T-helper 1 cell (primary cell): ENCODE measurements around the gene CACNG6.
"Not testable (repeated sequence)": the region's sequence is repeated elsewhere in the genome, so short reads cannot be mapped to it uniquely, and the experiment has no call there.

ENCODE experiments used
- DNase-seq, 5 donors: peaks; one replicate each; pipeline ENCODE4 v3.0.0-alpha.2; 2012 to 2020

CACNG6 gene

GRCh38 chr19:54002495-54003315 lies 11.3 kb downstream of the CACNG6 start:
- DNase-seq, result no peak

- no peak for DNase-seq
Measured at GRCh38 chr19:54009440-54009839, 18.0 kb downstream of the CACNG6 start.

- no peak for DNase-seq
Measured at GRCh38 chr19:54010474-54010873, 19.0 kb downstream of the CACNG6 start.

- no peak for DNase-seq
Measured at GRCh38 chr19:54011507-54012211, 20.2 kb downstream of the CACNG6 start.

GRCh38 chr19:54013866-54014265 lies 22.4 kb downstream of the CACNG6 start:
- DNase-seq, result no peak

DNA sequence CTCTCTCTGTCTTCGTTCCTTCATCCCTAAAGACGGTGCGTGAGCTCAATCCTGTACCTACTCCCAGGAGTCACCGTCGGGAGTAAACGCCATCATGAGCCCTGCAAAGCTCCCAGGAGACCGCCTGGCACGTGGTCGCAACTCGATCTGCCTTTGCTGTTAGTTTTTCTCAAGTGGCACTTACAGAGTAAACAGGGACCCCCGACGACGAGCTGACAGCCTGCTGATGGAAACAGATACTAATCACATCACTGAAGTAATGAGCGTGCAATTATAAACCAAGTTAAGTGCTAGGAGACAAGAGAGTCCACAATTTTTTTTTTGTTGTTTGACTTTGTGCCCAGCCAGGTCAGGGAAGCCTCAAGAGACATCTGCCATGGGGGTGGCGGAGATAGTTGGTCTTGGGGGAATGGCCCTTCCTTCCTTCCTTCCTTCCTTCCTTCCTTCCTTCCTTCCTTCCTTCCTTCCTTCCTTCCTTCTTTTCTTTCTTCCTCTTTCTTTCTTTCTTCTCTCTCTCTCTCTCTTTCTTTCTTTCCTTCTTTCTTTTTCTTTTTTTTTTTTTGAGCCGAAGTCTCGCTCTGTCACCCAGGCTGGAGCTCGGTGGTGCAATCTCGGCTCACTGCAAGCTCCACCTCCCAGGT lies 23.6 kb downstream of the CACNG6 start:
- no peak for DNase-seq

DNA sequence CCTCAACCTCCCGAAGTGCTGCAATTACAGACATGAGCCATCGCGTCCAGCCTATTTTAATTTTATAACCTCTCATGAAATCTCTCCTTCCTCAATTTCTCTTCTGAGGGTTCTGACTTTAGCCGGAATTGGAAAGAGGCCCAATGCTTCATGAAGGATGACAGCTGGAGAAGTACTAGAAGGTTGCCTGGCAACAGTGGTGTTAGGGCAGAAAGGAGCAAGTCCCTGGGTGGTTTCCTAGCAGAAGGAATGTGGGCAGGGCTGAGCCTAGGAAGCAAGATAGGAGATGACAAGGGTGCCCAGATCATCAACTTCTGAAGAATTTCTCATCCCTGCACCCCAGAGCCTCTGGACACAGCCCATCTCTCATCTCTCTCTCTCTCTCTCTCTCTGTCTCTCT lies 25.8 kb downstream of the CACNG6 start:
- no peak for DNase-seq

GRCh38 chr19:54021363-54021762 lies 29.9 kb downstream of the CACNG6 start:
- no peak for DNase-seq

GRCh38 chr19:54021932-54022331 lies 30.5 kb downstream of the CACNG6 start:
- DNase-seq, result no peak

DNA sequence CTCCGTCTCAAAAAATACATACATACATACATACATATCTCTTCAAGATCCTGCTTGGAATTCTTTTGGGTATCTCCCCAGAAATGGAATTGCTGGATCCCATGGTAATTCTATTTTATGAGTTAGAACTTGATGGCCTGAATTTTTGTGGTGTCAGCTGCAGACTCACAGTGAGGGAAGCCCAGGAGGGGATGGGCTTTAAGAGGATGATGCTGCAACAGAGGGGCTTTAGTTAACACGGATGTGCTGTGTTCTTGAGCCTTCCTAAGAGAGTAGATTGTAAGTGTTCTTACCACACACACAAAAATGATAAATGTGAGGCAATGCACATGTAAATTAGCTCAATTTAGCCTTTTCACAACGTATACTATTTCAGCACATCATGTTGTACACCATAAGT lies 31.8 kb downstream of the CACNG6 start:
- no peak for DNase-seq

GRCh38 chr19:54024660-54025059 lies 33.2 kb downstream of the CACNG6 start:
- DNase-seq, result no peak

GRCh38 chr19:54026656-54027055 lies 35.2 kb downstream of the CACNG6 start:
- DNase-seq, result no peak

GRCh38 chr19:54029301-54029700 lies 37.9 kb downstream of the CACNG6 start:
- DNase-seq, result no peak

- peak in 4 of 5 donors; percentile 27 to 53 (median 34) for DNase-seq
Measured at GRCh38 chr19:54029930-54030490, 38.6 kb downstream of the CACNG6 start.

- DNase-seq, result no peak
Measured at GRCh38 chr19:54030895-54031586, 39.6 kb downstream of the CACNG6 start.

DNA sequence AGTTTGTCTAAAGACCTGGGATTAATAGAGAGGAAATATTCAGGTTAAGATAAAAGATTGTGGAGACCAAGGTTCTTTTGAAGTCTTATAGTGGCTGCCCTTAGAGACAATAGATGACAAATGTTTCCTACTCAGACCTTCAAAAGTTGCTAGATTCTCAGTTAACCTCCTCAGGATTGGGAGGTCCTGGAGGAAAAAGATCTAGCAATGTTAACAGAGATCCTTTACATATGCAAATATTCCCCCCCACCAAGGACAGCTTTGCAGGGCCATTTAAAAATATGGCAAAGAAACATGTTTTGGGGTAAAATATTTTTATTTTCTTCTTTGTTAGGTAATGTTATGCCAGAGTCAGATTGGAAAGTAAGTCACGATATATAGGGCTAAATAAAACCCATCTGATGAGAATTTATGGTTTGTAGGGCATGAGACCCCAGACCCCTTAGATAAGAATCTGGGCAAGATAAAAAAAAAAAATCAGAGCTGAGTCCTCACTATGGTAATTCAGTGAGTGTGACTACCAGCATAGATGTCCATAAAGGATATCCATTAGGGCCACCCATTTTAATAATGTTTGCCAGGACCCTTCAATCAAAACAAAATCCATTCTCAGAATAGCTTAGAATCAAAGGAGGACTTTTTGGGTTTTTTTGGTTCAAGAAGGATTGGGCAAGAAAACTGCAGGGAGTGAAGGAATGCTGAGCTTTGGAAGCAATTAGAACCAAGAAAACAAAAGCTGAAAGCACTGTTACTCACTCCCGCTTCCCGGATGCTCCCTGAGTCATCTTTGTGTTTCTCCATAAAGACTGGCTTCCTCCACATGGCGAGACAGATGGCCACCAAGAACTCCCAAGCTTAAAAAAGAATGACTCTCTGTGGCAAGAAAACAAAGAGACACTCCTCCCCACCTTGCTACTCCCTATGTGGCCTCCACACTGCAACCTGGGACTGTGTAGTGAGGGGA lies 44.1 kb downstream of the CACNG6 start:
- no peak for DNase-seq

DNA sequence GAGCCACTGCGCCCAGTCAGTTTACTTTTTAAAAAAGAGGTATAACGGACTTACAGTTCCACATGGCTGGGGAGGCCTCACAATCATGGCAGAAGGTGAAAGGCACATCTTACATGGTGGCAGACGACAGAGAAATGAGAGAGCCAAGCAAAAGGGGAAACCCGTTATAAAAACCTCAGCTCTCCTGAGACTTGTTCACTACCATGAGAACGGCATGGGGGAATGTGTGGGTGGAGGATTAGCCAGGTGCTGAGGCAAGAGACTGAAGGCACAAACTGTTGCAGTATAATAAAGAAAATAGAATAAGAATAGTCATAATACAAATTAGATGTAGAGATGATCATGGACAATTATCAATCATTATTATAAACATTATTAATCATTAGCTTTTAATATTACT lies 45.1 kb downstream of the CACNG6 start:
- not testable (repeated sequence) for DNase-seq

- DNase-seq, result no peak
Measured at GRCh38 chr19:54040003-54040402, 48.6 kb downstream of the CACNG6 start.

DNA sequence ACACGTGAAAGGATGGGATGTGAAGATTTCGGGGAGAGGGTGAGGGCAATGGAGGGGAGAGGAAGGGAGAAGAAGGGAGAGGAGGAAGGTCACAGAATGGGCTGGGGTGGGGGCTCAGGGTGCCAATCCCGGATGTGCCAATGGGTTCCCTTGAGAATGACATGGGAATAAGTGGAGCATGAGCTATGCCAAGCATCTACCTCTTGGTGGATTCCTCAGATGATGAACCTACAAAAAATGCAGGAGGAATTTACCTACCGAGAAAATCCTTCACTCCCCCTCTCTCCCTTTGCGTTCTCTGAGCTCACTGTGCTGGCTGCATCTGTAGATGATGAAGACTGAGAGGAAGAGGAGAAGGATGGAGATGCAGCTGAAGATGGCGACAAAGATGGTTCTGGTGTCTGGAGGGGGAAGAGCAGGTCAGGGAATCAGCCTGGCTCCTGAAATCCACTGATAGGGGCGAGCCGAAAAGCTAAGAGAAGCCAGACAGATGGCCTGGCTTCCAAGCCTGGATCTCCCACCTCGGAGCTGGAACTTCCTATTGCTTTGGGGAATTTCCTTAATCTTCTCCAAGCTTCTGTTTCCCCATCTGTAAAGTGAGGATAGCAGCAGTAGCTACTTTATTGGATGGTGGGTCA lies 50.7 kb downstream of the CACNG6 start:
- DNase-seq, result no peak

DNA sequence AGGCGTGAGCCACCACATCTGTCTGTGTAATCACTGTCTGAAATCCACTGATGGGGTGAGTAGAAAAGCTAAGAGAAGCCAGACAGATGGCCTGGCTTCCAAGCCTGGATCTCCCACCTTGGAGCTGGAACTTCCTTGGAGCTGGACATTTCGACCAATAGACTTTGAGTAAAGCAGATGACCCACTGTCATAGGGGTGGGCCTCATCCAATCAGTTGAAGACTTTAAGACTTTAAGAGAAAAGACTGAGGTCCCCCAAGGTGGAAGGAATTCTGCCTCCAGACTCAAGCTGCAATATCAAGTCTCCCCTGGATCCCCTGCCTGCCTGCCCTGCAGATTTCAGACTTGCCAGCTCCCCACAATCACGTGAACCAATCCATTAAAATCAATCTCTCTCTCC lies 51.6 kb downstream of the CACNG6 start:
- no peak for DNase-seq

- no peak for DNase-seq
Measured at GRCh38 chr19:54045771-54046170, 54.3 kb downstream of the CACNG6 start.
